ENCODE data around the gene RNF180.
"Not testable (repeated sequence)": the region's sequence is repeated elsewhere in the genome, so short reads cannot be mapped to it uniquely, and the experiment has no call there.

The RNF180 gene

GRCh38 chr5:64285188-64286130, 119.8 kb downstream of the RNF180 start:
- no peak for DNase-seq

- no peak for DNase-seq
Measured at GRCh38 chr5:64286381-64286780, 120.7 kb downstream of the RNF180 start.

DNA sequence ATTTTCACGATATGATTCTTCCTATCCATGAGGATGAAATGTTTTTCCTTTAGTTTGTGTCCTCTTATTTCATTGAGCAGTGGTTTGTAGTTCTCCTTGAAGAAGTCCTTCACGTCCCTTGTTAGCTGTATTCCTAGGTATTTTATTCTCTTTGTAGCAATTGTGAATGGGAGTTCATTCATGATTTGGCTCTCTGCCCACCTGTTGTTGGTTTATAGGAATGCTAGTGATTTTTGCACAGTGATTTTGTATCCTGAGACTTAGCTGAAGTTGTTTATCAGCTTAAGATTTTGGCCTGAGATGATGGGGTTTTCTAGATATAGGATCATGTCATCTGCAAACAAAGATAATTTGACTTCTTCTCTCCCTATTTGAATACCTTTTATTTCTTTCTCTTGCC, 122.9 kb downstream of the RNF180 start:
- DNase-seq: not testable (repeated sequence)

DNA sequence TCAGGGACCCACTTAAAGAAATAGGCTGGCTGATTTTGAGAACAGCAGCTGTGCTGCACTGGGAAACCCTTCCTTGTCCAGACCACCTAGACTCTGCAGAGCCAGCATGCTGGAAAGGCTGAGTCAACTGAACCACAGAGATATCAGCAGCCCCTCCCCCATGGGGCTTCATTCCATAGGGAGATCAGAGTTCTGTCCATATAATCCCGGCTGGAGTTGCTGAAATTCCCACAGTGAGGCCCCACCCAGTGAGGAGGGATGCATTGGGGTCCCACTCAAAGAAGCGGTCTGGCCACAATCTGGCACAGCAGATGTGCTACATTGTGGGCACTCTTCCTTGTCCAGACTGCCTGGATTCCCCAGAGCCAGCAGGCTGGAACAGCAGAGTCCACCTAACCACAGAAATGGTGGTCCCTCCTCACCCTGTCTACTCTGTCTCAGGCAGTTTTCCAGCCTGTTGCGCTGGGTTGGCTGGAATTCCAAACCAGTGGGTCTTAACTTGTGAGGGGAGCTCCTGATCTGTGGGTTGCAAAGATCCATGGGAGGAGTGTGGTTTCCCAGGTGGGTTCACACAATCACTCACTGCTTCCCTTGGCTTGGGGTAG, 127.1 kb downstream of the RNF180 start:
- DNase-seq: peak; percentile 37

GRCh38 chr5:64295101-64295500, 129.5 kb downstream of the RNF180 start:
- DNase-seq: no peak

DNA sequence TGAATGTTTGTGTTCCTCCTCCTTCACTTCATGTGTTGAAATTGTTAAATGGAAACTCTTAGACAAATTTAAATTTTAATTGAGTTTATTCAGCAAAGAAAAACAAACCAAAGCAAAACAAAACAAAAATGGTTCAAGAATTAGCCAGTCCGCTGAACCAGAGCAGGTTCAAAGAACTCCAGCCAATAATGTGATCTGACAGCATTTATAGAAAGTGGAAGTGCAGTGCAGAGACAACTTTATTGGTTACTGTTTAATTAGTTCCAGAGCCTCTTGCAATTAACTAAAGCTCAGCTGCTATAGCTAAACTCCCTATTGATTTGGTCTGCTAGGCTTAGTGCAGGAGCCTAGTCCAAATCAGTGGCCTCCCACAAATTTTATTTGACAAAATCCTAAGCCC, 132.9 kb downstream of the RNF180 start:
- no peak for DNase-seq

GRCh38 chr5:64299805-64300204, 134.2 kb downstream of the RNF180 start:
- no peak for DNase-seq

DNA sequence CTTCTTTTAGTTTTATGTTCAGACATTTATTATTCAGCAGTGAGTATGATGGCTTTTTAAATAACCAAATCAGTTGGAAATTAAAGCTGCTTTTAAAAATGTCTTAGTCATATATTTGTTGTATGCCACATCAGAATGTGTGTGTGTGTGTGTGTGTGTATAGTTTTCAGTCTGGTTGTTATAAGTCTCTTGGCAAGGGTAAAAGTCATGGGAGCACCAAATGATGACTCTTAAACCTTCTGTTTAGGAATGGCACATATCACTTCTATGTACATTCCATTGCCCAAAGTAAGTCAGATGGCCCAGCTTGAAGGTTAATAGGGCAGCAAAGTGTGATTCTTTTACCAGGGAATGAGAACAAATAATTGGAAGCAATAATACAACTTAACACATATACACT, 135.9 kb downstream of the RNF180 start:
- DNase-seq: no peak

DNA sequence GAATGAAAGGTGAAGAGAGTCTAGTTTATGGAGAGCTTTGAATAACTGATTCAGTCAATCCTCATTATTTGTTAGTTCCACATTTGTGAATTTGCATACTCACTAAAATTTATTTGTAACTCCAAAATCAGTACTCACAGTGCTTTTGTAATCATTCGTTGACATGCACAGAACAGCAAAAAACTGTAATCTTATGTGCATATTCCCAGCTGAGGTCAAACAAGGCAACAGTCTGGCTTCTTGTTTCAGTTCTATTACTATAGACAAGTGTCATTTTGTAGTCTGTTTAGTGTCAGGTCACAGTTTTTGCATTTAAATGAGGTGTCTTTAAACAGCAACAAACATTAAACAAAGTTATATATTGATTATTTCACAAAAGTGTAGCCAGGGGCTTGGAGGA, 142.5 kb downstream of the RNF180 start:
- no peak for DNase-seq

DNA sequence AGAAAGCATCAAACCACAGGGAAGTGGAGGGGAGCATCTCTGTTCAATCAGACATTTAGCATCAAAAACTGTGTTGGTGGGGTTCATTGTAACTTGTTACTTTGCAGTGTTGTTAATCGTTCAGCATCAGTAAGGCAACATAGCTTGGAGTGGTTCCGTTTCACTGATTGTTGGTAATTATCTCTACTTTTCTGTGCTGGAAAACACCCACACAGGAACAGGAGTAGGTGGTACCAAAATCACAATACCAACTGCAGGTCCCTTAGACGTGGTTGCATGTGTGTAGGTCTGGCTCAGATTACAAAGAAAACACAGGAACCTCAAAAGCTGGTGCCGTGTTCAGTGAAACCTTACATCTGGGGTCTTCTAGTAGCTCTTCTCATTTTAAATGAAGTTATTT, 146.8 kb downstream of the RNF180 start:
- DNase-seq: no peak

- DNase-seq: no peak
Measured at GRCh38 chr5:64315778-64316177, 150.1 kb downstream of the RNF180 start.

DNA sequence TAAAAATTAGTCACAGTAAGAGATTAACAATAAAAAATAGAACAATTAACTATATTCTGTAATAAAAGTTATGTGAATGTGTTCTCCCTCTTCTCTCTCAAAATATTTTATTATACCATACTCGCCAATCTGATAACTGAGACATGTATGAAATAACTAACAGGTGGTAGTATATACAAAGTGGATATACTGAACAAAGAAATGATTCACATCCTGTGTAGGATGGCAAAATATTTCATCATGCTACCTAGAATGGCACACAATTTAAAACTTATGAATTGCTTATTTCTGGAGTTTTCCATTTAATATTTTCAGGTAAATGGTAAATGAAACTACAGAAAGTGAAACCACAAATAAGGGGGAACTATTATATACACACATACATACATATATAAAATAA, 152.5 kb downstream of the RNF180 start:
- DNase-seq: no peak

DNA sequence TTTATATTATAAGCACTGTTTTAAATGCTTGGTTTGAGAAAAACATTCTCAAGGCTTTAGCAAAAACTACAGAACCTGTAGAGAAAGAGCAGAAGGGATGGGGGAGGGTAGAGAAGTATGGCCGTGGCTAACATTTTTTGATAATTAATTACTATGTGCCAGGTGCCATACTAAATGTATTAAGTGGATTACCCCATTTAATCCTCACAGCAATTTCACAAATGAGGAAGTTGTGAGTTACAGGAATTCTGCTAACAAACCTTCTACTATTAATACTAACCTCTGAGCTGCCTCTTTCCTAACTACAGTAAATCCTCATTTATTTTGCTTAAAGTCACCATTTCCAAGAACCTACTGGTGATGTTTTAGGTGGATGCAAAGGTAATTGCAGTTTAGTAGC, 157.9 kb downstream of the RNF180 start:
- DNase-seq: no peak

DNA sequence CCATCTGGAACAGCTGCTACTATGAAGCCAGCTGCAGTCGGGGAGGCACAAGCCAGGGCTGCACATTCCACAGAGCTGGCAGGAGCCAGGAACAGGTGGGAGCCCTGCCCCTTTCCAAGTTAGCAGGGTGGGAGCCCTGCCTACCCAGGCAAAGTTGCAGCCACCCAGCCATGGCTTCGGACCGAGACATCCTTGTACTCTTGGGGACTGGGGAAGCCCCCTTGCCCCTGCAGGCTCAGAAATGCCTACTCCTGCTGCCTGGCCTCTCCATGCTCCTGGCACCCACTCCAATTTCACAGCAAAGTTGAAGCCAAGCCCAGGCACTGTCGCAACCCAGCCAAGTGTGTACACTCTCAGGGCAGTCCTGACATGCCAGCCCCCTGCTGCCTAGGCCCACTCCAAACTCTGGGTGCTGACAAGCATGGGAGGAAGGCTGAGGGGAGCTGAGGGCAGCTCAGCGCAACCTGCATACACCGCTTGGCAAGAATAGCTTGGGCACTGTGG, 165.1 kb downstream of the RNF180 start:
- DNase-seq: no peak

GRCh38 chr5:64331597-64332277, 166.1 kb downstream of the RNF180 start:
- no peak for DNase-seq

- DNase-seq: no peak
Measured at GRCh38 chr5:64333886-64334285, 168.2 kb downstream of the RNF180 start.

- DNase-seq: no peak
Measured at GRCh38 chr5:64339769-64340168, 174.1 kb downstream of the RNF180 start.

DNA sequence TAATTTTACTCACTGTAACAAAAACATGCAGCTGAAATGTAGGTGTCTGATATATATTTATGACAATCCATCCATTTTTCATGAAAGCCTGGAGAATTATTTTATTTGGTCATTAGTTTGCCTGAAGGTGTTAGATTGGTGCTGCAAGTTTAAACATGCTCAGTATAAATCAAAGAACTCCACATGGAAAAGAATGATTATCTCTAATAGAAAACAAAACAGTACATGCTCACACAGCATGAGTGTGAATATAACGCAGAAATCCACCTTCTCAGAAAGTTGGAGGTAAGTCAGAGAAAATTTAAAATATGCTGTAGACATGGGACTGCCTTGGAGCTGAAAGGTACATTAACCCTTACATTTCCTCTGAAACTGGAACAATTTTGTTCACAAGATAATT, 174.7 kb downstream of the RNF180 start:
- DNase-seq: no peak

DNA sequence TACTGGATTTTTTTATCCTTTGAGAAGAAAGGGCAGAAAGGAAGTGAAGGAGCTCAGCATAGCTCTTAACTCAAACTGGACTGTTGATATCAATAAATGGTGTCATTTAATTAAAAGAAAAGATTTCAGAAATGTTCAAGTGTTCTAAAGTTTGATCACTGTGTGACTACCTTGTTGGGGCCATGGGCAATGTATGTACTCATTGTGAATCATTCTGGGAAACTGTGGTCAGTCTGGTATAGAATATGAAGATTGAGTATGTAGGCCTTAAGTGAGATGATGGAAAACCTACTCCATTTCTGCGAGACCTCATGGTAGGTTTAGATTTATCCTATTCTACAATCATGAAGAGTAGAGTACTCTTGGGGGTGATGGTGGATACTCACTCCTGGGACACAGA, 175.7 kb downstream of the RNF180 start:
- no peak for DNase-seq

DNA sequence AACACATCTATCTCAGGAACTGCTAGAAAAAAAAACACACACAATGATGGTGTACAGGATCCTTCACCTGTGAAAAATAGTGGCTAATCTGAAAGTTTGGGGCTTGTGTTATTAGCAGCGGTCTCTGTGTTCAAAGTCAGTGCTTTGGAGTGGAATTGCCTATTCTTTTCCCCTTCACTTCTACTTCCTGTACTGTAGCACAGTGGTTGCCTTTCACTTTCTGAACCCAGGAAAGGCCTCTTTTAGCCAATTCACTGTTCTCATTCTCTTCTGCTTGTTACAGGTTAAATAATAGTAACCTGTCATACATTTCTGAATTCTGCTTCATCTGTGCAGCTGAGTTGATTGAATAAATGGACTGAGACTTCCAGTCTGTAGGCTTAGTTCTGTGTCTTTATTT, 178.9 kb downstream of the RNF180 start:
- no peak for DNase-seq

DNA sequence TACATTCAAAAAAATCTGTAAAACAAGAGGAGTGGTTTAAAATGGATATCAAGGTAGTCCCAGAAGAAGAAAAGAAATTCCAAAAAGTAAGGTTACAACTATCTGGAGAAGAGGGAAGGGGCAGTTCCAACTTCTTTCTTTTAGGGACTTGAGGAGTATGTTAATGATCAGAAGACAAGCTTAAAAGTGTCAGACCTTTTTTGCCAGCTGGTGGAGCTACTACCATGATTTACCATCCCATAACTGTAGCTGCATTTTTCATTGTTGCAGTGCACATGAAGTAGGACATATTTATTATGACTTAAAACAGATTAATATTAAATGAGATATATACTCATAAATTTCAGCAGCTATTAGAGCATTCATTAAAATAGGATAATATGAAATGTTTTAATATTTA, 181.7 kb downstream of the RNF180 start:
- DNase-seq: no peak

DNA sequence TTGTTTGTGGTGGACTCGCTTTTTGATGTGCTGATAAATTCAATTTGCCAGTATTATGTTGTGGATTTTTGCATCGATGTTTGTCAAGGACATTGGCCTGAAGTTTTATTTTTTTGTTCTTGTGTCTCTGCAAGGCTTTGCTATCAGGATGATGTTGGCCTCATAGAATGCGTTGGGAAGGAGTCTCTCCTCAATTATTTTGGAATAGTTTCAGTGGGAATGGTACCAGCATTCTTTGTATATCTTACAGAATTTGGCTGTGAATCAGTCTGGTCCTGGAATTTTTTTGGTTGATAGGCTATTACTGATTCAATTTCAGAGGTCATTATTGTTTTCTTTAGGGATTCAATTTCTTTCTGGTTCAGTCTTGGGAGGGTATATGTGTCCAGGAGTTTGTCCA, 198.8 kb downstream of the RNF180 start:
- DNase-seq: no peak

- DNase-seq: no peak
Measured at GRCh38 chr5:64384765-64385164, 219.1 kb downstream of the RNF180 start.

- DNase-seq: no peak
Measured at GRCh38 chr5:64397552-64397951, 231.9 kb downstream of the RNF180 start.
